K562 (cell line): ENCODE data around the gene DCP2. TPM values are rescaled to one million over a fixed set of nuclear protein-coding genes. Genes with fewer than 3 reads are reported as not detected.

Experiments used
- ATAC-seq: fragments of 200-7000 bp; cut with Tn5 transposase; 3 replicates; pipeline ENCODE4 v1.9.1; 2020; ENCODE audit warnings: moderate library complexity
- BruUV-seq: library from RNA; stranded (reverse); fragments of 400-500 nt; replicated peaks from 2 replicates; lab custom pipeline; 2021; lab: Mats Ljungman, UMichigan
- CTCF ChIA-PET: fragments of 300-600 bp; formaldehyde crosslinking; extraction: SDS; loops from one replicate; lab custom pipeline; 2021; ENCODE audit warnings: low intra/inter-chr PET ratio; lab: Yijun Ruan, JAX
- POLR2A ChIA-PET: fragments of 300-600, 350-650 bp; sonication (Branson Sonifier 250); formaldehyde crosslinking; extraction: SDS; loops from one replicate; lab custom pipeline; 2021; ENCODE audit warnings: antibody characterized with exemption, inconsistent platforms; lab: Yijun Ruan, JAX
- DNase-seq, 4 experiments: peaks; one replicate each; pipeline versions ENCODE4 v3.0.0 to v3.0.0-alpha.2; 2011 to 2018; ENCODE audit warnings: low spot score in 3 of 4, mixed read lengths in 3 of 4; ENCODE audit errors: extremely low read depth in 1 of 4
- FAIRE-seq: peaks from 2 replicates; lab custom pipeline; 2011; peaks lifted over from hg19 to GRCh38; lab: Jason Lieb, UNC
- H2AFZ ChIP-seq: 2 replicates; pipeline ENCODE4 v1.6.0; 2011; ENCODE audit warnings: low read depth, low read length, control low read depth, inconsistent platforms
- H3K27ac ChIP-seq: fragments of 200-600 bp; 3 replicates; pipeline ENCODE4 v1.8.0; 2011; ENCODE audit warnings: low read depth, mild to moderate bottlenecking, control low read depth, inconsistent platforms, low read length, moderate library complexity, mixed read lengths; ENCODE audit errors: extremely low read depth
- H3K27me3 ChIP-seq, 2 experiments: fragments of 300-600 bp in 1 of 2; 2 replicates in 1 of 2; 3 replicates in 1 of 2; pipeline versions ENCODE4 v1.6.0 to v1.8.0; 2011; ENCODE audit warnings: inconsistent platforms in 2 of 2, low read length in 2 of 2, mild to moderate bottlenecking in 1 of 2, mixed read lengths in 1 of 2, moderate library complexity in 1 of 2; ENCODE audit not compliant: control insufficient read depth in 2 of 2, insufficient read depth in 2 of 2
- H3K36me3 ChIP-seq: fragments of 300-600 bp; 3 replicates; pipeline ENCODE4 v1.8.0; 2011; ENCODE audit warnings: mild to moderate bottlenecking, low read length, inconsistent platforms; ENCODE audit not compliant: control insufficient read depth, insufficient read depth
- H3K4me1 ChIP-seq, 2 experiments: fragments of 200-600 bp in 1 of 2; replicated peaks in 1 of 2; 2 replicates in 1 of 2; 3 replicates in 1 of 2; pipeline versions ENCODE4 v1.5.1 to v1.8.0; 2011; ENCODE audit warnings: inconsistent platforms in 2 of 2, low read length in 2 of 2, mild to moderate bottlenecking in 1 of 2, mixed read lengths in 1 of 2, moderate library complexity in 1 of 2; ENCODE audit not compliant: control insufficient read depth in 2 of 2, insufficient read depth in 2 of 2
- H3K4me2 ChIP-seq: 2 replicates; pipeline ENCODE4 v1.6.1; 2011; ENCODE audit warnings: low read length, control low read depth, inconsistent platforms, mixed read lengths; ENCODE audit not compliant: insufficient read depth
- H3K4me3 ChIP-seq: fragments of 200-600 bp; sonication (generic), shearing (Covaris generic); 2 replicates; pipeline ENCODE4 v1.5.1; 2016; ENCODE audit warnings: control low read depth, inconsistent platforms
- H3K79me2 ChIP-seq: fragments of 200-600 bp; 3 replicates; pipeline ENCODE4 v1.8.0; 2011; ENCODE audit warnings: low read length, inconsistent platforms; ENCODE audit not compliant: control insufficient read depth, insufficient read depth
- H3K9ac ChIP-seq, 2 experiments: 2 replicates each; pipeline versions ENCODE4 v1.6.0 to v1.6.1; 2011; ENCODE audit warnings: low read depth in 2 of 2, low read length in 2 of 2, control low read depth in 1 of 2, inconsistent platforms in 1 of 2, mild to moderate bottlenecking in 1 of 2, mixed read lengths in 1 of 2; ENCODE audit not compliant: insufficient read depth in 1 of 2
- H3K9me1 ChIP-seq: one replicate; pipeline ENCODE4 v1.6.0; 2011; ENCODE audit warnings: inconsistent platforms, mild to moderate bottlenecking, low read length, moderate library complexity; ENCODE audit not compliant: control insufficient read depth, insufficient read depth
- H3K9me3 ChIP-seq: replicated peaks from 2 replicates; pipeline ENCODE4 v1.5.1; 2011; ENCODE audit warnings: low read depth, low read length, inconsistent platforms; ENCODE audit not compliant: control insufficient read depth, insufficient read depth
- H4K20me1 ChIP-seq: replicated peaks from 2 replicates; pipeline ENCODE4 v1.6.1; 2011; ENCODE audit warnings: low read length, inconsistent platforms, mixed read lengths; ENCODE audit not compliant: control insufficient read depth, insufficient read depth
- ATF2 ChIP-seq: sonication (generic); formaldehyde crosslinking; IDR thresholded peaks from 2 replicates; pipeline ENCODE4 v1.8.1; 2022; ENCODE audit warnings: missing genetic modification reagents
- CCAR2 ChIP-seq: fragments of 200-400 bp; formaldehyde crosslinking; IDR thresholded peaks from 2 replicates; pipeline ENCODE4 v1.6.1; 2017; ENCODE audit warnings: mild to moderate bottlenecking, low read depth, low read length
- ELF2 ChIP-seq: fragments of 250-450 bp; sonication (Bioruptor Pico); IDR thresholded peaks from 2 replicates; pipeline ENCODE4 v1.5.0; 2021; ENCODE audit warnings: mild to moderate bottlenecking
- HDAC3 ChIP-seq: fragments of 450-650 bp; IDR thresholded peaks from 2 replicates; pipeline ENCODE4 v1.6.1; 2018; ENCODE audit warnings: borderline replicate concordance, mild to moderate bottlenecking, moderate library complexity; ENCODE audit not compliant: partially characterized antibody
- IFI16 ChIP-seq: fragments of 250-450 bp; sonication (Bioruptor Pico); IDR thresholded peaks from 2 replicates; pipeline ENCODE4 v2.1.2; 2022; ENCODE audit warnings: mild to moderate bottlenecking, inconsistent platforms
- LEF1 ChIP-seq: fragments of 450-650 bp; IDR thresholded peaks from 2 replicates; pipeline ENCODE4 v1.6.1; 2016; ENCODE audit warnings: mild to moderate bottlenecking
- MEIS2 ChIP-seq: fragments of 450-650 bp; IDR thresholded peaks from 2 replicates; pipeline ENCODE4 v1.6.1; 2014; ENCODE audit warnings: mild to moderate bottlenecking; ENCODE audit not compliant: partially characterized antibody
- NCOA4 ChIP-seq: fragments of 450-650 bp; IDR thresholded peaks from 2 replicates; pipeline ENCODE4 v1.6.1; 2018; ENCODE audit warnings: mild to moderate bottlenecking; ENCODE audit not compliant: partially characterized antibody
- PATZ1 ChIP-seq: fragments of 250-450 bp; sonication (Bioruptor Pico); IDR thresholded peaks from 2 replicates; pipeline ENCODE4 v1.5.0; 2020; ENCODE audit warnings: mild to moderate bottlenecking, borderline replicate concordance
- RNF2 ChIP-seq: sonication (generic); IDR thresholded peaks from 2 replicates; pipeline ENCODE4 v1.6.1; 2016
- SMARCA5 ChIP-seq: fragments of 450-650 bp; IDR thresholded peaks from 2 replicates; pipeline ENCODE4 v1.6.1; 2016
- SNRNP70 ChIP-seq: fragments of 200-400 bp; formaldehyde crosslinking; optimal IDR thresholded peaks from 2 replicates; pipeline ENCODE3; 2017; ENCODE audit warnings: low read depth, low read length
- TCFL5 ChIP-seq: fragments of 250-450 bp; sonication (Bioruptor Pico); conservative IDR thresholded peaks from 2 replicates; pipeline ENCODE4 v1.6.1; 2021; ENCODE audit warnings: mild to moderate bottlenecking, moderate library complexity, matching md5 sums
- TSC22D4 ChIP-seq: fragments of 450-650 bp; IDR thresholded peaks from 2 replicates; pipeline ENCODE4 v1.6.1; 2016; ENCODE audit warnings: missing genetic modification characterization, missing biosample characterization, control low read depth
- ZNF583 ChIP-seq: fragments of 250-450 bp; sonication (Bioruptor Pico); IDR thresholded peaks from 2 replicates; pipeline ENCODE4 v1.4.0; 2020
- ZNF830 ChIP-seq: fragments of 250-450 bp; sonication (Bioruptor Pico); IDR thresholded peaks from 2 replicates; pipeline ENCODE4 v1.5.0; 2021; ENCODE audit warnings: mild to moderate bottlenecking
- WGBS: fragments of 100-300 bp; shearing (Covaris generic); methylation state at CpG from one replicate; pipeline ENCODE4 v1.1.6; 2016; ENCODE audit warnings: low coverage, mixed read lengths; ENCODE audit not compliant: insufficient coverage; ENCODE audit errors: missing lambda C conversion rate; 5-methylcytosine and 5-hydroxymethylcytosine counted together
- in situ Hi-C: fragments of 300-500 bp; cut with MboI; formaldehyde crosslinking; loops from 4 replicates; pipeline ENCODE4 v1.15.0; 2018; ENCODE audit warnings: inconsistent platforms, mixed read lengths
- intact Hi-C: fragments of 100-400 bp; cut with micrococcal nuclease; formaldehyde crosslinking; loops from 2 replicates; pipeline ENCODE4 v1.14.2; 2022
- polyA plus RNA-seq, 8 experiments: library from polyadenylated mRNA; depleted of rRNA in 4 of 8; stranded (reverse) in 5 of 8; unstranded in 3 of 8; fragments of >200 nt; fragmentation: Nextera tagmentation in 2 of 8; fragmentation: Illumina TruSeq in 1 of 8; extraction: Ambion mirVana in 2 of 8; extraction: Trizol in 1 of 8; gene quantifications; 2 replicates each; pipeline versions ENCODE4 v1.2.1 to v1.2.3, GENCODE V29; 2011 to 2014; ENCODE audit warnings: inconsistent platforms in 1 of 8, missing spikeins in 1 of 8
- total RNA-seq, 7 experiments: library from RNA; depleted of rRNA in 6 of 7; stranded (reverse); fragments of >200 nt in 6 of 7; fragmentation: Illumina TruSeq in 2 of 7; extraction: Trizol in 2 of 7; gene quantifications; 2 replicates each; pipeline versions ENCODE4 v1.2.1 to v1.2.3, GENCODE V29; 2011 to 2021; ENCODE audit warnings: low replicate concordance in 1 of 7
- TF ChIP-seq, protein P1 (sequence below): sonication (generic); formaldehyde crosslinking; IDR thresholded peaks from 2 replicates; pipeline ENCODE4 v1.5.0; 2020; ENCODE audit warnings: missing genetic modification reagents
- TF ChIP-seq, protein P2 (sequence below): sonication (generic); formaldehyde crosslinking; IDR thresholded peaks from 2 replicates; pipeline ENCODE4 v1.9.0; 2022; ENCODE audit warnings: mild to moderate bottlenecking, missing genetic modification reagents

The DCP2 gene
- total and polyA plus RNA-seq, 9 of the 15 experiments (the other 6 are each of a cell fraction or from before 2014, with no cell fraction given), result 25.9 to 109 (median 46.7) TPM

DNA sequence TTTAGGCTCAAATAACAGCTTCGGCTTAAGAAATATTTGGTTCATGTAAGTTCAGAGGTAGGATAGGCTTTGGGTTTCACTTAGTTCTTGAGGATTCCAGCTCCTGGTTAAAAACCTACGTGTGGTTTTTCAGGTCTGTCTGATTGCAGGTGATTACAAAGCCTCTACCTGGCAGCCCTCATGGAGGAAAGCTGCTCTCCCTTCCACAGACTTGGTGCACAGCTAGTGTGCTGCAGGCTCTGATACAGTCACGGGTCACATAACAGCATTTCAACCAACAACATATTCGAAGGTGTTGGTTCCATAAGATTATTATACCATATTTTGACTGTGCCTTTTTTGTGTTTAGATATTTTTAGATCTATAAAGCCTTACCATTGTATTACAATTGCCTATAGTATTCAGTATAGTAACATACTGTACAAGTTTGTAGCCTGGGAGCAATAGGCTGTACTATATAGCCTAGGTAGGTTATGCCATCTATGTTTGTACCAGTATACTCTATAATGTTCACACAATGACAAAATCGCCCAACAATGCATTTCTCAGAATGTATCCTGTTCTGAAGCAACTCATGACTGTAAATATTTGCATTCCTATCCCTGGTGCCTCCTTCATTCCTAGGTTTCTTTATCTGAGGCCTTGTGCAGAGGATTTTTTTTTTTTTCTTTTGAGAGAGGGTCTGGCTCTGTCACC lies 8.0 kb upstream of the DCP2 start:
- Histone ChIP-seq H3K79me2 (no peaks in the 10 kb centered on the region), H3K27ac (peak overlapping the region; percentile 81; the same call in 2 of the 3 replicates), H3K36me3 (no peaks in the 10 kb centered on the region), H3K4me3 (no peak overlapping the region), H2AFZ (peak overlapping the region; percentile 99), H3K9me1 (no peaks in the 10 kb centered on the region), H3K4me1 (peaks cover 4 to 25% of the 10 kb centered on the region in 2 experiments; a peak in 3 of 5 replicates), H3K4me2 (no peak overlapping the region; the same call in 1 of the 2 replicates), H3K9ac (no peak overlapping the region), H3K27me3 (no peaks in the 10 kb centered on the region), H3K9me3 (no peaks in the 10 kb centered on the region), H4K20me1 (no peaks in the 10 kb centered on the region)
- ATAC-seq, result peak; percentile 15
- intact Hi-C loops (no loop called here), in situ Hi-C loops (no loop called here)
- ChIA-PET POLR2A (interaction anchor here (0.6 to 1.5 kb wide), 4 partner anchors 8 to 105 kb away, joined by 3 to 7 read pairs (median 4); partner anchors contain the start of gene DCP2), CTCF (interaction anchor here (0.6 kb wide), 1 partner anchor 82 kb away, joined by 6 read pairs; no protein-coding TSS in a partner anchor)
- TF ChIP-seq TCFL5, result no peak
- no peak for TF ChIP-seq PATZ1 (CRISPR knock-in tag)
- TF ChIP-seq CCAR2, result no peak
- TF ChIP-seq, protein P1, sequence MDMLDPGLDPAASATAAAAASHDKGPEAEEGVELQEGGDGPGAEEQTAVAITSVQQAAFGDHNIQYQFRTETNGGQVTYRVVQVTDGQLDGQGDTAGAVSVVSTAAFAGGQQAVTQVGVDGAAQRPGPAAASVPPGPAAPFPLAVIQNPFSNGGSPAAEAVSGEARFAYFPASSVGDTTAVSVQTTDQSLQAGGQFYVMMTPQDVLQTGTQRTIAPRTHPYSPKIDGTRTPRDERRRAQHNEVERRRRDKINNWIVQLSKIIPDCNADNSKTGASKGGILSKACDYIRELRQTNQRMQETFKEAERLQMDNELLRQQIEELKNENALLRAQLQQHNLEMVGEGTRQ (CRISPR knock-in tag), result no peak
- TF ChIP-seq ATF2 (CRISPR knock-in tag), result no peak
- no peak for TF ChIP-seq ZNF583 (CRISPR knock-in tag)
- TF ChIP-seq SNRNP70, result no peak
- no peak for TF ChIP-seq RNF2
- TF ChIP-seq ZNF830 (CRISPR knock-in tag), result no peak
- no peak for TF ChIP-seq SMARCA5
- no peak for TF ChIP-seq ELF2 (CRISPR knock-in tag)
- TF ChIP-seq MEIS2, result no peak
- TF ChIP-seq LEF1, result no peak
- TF ChIP-seq TSC22D4 (tag), result no peak
- no peak for TF ChIP-seq IFI16 (CRISPR knock-in tag)
- TF ChIP-seq HDAC3, result no peak
- no peak for TF ChIP-seq NCOA4
- TF ChIP-seq, protein P2, sequence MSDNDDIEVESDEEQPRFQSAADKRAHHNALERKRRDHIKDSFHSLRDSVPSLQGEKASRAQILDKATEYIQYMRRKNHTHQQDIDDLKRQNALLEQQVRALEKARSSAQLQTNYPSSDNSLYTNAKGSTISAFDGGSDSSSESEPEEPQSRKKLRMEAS, result no peak
- DNase-seq, result no peak
- no TSS peak for BruUV-seq
- WGBS, result 37% methylated on average over 5 of the region's 5 CpGs
- no peak for FAIRE-seq
